ENCODE results near the gene IL10RB. TPM values are rescaled to one million over a fixed set of nuclear protein-coding genes. Genes with fewer than 3 reads are reported as not detected.

Gene IL10RB
- total and polyA plus RNA-seq, 2 of the 13 experiments (the other 11 are each of a cell fraction or from before 2014, with no cell fraction given) = 17.4 to 18.2 TPM

DNA sequence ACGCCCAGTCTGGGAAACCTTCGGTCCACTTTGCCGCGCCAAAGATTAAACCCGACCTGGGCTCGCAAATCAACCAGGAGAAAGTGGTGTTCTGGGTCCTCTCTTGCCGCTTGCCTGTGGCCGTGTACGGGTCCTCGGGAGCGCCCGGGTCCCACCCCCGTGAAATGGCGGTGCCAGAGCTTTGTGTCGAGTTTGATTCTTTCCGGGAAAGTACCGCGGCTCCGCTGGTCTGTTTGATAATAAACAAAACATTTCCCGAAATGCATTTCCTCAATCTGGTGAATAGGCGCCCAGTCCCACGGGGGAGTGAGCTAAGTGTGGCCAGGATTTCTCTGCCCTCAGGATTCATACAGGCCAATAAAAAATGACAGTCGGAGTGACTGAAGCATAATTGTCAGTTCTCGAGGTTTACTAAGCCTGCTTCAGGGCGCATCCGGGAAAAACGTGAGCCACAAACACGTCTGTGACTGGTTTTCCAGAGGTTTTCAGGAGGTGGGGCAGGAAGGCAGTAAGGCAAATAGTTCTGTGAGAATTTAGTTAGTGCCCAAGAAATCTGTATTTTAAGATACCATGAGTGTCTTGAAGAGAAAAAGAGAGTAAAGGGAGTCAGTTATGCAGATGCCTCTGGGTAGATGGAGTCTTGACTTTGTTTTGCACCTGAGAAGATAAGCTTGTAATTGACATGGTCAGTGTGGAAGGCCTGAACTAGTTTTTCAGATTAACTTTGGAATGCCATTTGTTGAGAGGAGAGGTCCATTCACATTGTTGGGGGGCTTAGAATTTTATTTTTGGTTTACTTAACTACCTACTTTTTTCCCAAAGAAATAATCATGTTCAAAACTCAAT is 59.3 kb downstream of the IL10RB start (continued):
- no peak for TF ChIP-seq DDIT3 (CRISPR knock-in tag; IDR thresholded peaks at IDR 0.05)
- TF ChIP-seq ZNF124 (CRISPR knock-in tag; IDR thresholded peaks at IDR 0.05) = no peak
- TF ChIP-seq, protein P1, sequence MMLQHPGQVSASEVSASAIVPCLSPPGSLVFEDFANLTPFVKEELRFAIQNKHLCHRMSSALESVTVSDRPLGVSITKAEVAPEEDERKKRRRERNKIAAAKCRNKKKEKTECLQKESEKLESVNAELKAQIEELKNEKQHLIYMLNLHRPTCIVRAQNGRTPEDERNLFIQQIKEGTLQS (CRISPR knock-in tag; IDR thresholded peaks at IDR 0.05) = no peak
- TF ChIP-seq, protein P2, sequence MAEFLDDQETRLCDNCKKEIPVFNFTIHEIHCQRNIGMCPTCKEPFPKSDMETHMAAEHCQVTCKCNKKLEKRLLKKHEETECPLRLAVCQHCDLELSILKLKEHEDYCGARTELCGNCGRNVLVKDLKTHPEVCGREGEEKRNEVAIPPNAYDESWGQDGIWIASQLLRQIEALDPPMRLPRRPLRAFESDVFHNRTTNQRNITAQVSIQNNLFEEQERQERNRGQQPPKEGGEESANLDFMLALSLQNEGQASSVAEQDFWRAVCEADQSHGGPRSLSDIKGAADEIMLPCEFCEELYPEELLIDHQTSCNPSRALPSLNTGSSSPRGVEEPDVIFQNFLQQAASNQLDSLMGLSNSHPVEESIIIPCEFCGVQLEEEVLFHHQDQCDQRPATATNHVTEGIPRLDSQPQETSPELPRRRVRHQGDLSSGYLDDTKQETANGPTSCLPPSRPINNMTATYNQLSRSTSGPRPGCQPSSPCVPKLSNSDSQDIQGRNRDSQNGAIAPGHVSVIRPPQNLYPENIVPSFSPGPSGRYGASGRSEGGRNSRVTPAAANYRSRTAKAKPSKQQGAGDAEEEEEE (CRISPR knock-in tag; IDR thresholded peaks at IDR 0.05; ENCODE audit: borderline replicate concordance) = no peak
- no peak; the same call in 1 of the 2 replicates for TF ChIP-seq ZBTB26 (CRISPR knock-in tag; IDR thresholded peaks at IDR 0.05; ENCODE audit: borderline replicate concordance)
- no peak for TF ChIP-seq BCL3 (CRISPR knock-in tag; IDR thresholded peaks at IDR 0.05)
- TF ChIP-seq ZNF10 (CRISPR knock-in tag; IDR thresholded peaks at IDR 0.05; ENCODE audit: borderline replicate concordance, low read depth) = no peak
- TF ChIP-seq TGIF2 (CRISPR knock-in tag; IDR thresholded peaks at IDR 0.05) = no peak
- no peak for TF ChIP-seq STAT5B (CRISPR knock-in tag; IDR thresholded peaks at IDR 0.05)
- TF ChIP-seq TP53 (CRISPR knock-in tag; conservative IDR thresholded peaks at IDR 0.05) = 0 out of 2 replicates have a peak, but pooled peaks have one; percentile 39
- peak; percentile 66; the same call in 1 of the 2 replicates for TF ChIP-seq SATB2 (CRISPR knock-in tag; IDR thresholded peaks at IDR 0.05)
- 0 out of 2 replicates have a peak, but pooled peaks have one; percentile 32 for TF ChIP-seq ETV6 (CRISPR knock-in tag; conservative IDR thresholded peaks at IDR 0.05)
- no peak for TF ChIP-seq ZNF224 (CRISPR knock-in tag; IDR thresholded peaks at IDR 0.05)
- no peak for TF ChIP-seq POGZ (CRISPR knock-in tag; IDR thresholded peaks at IDR 0.05)
- TF ChIP-seq ZNF260 (CRISPR knock-in tag; IDR thresholded peaks at IDR 0.05; ENCODE audit: borderline replicate concordance, low read depth) = no peak
- TF ChIP-seq ZNF652 (CRISPR knock-in tag; IDR thresholded peaks at IDR 0.05; ENCODE audit: borderline replicate concordance, low read depth) = no peak
- TF ChIP-seq MATR3 (CRISPR knock-in tag; IDR thresholded peaks at IDR 0.05) = no peak
- TF ChIP-seq, protein P3, sequence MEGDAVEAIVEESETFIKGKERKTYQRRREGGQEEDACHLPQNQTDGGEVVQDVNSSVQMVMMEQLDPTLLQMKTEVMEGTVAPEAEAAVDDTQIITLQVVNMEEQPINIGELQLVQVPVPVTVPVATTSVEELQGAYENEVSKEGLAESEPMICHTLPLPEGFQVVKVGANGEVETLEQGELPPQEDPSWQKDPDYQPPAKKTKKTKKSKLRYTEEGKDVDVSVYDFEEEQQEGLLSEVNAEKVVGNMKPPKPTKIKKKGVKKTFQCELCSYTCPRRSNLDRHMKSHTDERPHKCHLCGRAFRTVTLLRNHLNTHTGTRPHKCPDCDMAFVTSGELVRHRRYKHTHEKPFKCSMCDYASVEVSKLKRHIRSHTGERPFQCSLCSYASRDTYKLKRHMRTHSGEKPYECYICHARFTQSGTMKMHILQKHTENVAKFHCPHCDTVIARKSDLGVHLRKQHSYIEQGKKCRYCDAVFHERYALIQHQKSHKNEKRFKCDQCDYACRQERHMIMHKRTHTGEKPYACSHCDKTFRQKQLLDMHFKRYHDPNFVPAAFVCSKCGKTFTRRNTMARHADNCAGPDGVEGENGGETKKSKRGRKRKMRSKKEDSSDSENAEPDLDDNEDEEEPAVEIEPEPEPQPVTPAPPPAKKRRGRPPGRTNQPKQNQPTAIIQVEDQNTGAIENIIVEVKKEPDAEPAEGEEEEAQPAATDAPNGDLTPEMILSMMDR (CRISPR knock-in tag; IDR thresholded peaks at IDR 0.05) = no peak
- TF ChIP-seq WIZ (CRISPR knock-in tag; IDR thresholded peaks at IDR 0.05) = 0 out of 2 replicates have a peak, but pooled peaks have one; percentile 54
